ENCODE results near the gene PLEKHM3.

- TF ChIP-seq CTCF (conservative IDR thresholded peaks at IDR 0.05; ENCODE audit: low read depth in 2 of 2) (no peak), POLR2AphosphoS5 (IDR thresholded peaks at IDR 0.05; ENCODE audit: low read depth) (no peak), EZH2 (IDR thresholded peaks at IDR 0.05; ENCODE audit: low read depth, unreplicated experiment) (no peak)
These were observed 200.0 kb downstream of the PLEKHM3 start for GRCh38 chr2:207825045-207825954.

Data from GM23338 (cell line).